K562 (cell line): ENCODE measurements around the gene POR. TPM values are rescaled to one million over a fixed set of nuclear protein-coding genes. Genes with fewer than 3 reads are reported as not detected.

ENCODE experiments used
- ARID3A ChIP-seq: IDR thresholded peaks from 2 replicates; pipeline ENCODE4 v1.6.1; 2012; ENCODE audit warnings: low read depth, low read length, improper control_type of control experiment, borderline replicate concordance
- ATF1 ChIP-seq, 2 experiments: fragments of 450-650 bp in 1 of 2; IDR thresholded peaks; 2 replicates each; pipeline ENCODE4 v1.6.1; 2016; ENCODE audit warnings: missing compliant biosample characterization in 1 of 2, missing genetic modification characterization in 1 of 2
- BACH1 ChIP-seq: fragments of 200-800 bp; sonication (Bioruptor generic); IDR thresholded peaks from 2 replicates; pipeline ENCODE4 v1.6.1; 2016; ENCODE audit warnings: missing genetic modification characterization, missing compliant biosample characterization
- BRCA1 ChIP-seq, 2 experiments: fragments of 450-650 bp in 1 of 2; sonication (generic) in 1 of 2; formaldehyde crosslinking in 1 of 2; IDR thresholded peaks; 2 replicates each; pipeline versions ENCODE4 v1.5.0 to v1.6.1; 2017 to 2020; ENCODE audit warnings: mild to moderate bottlenecking in 1 of 2, missing genetic modification reagents in 1 of 2
- CREB1 ChIP-seq, 2 experiments: sonication (generic) in 1 of 2; formaldehyde crosslinking in 1 of 2; IDR thresholded peaks; 2 replicates each; pipeline versions ENCODE4 v1.6.1 to v1.8.0; 2012 to 2022; ENCODE audit warnings: inconsistent platforms in 1 of 2, mild to moderate bottlenecking in 1 of 2, missing genetic modification reagents in 1 of 2, moderate library complexity in 1 of 2
- DPF2 ChIP-seq: fragments of 450-650 bp; IDR thresholded peaks from 2 replicates; pipeline ENCODE4 v1.6.1; 2016
- EP300 ChIP-seq: IDR thresholded peaks from 2 replicates; pipeline ENCODE4 v1.6.1; 2012; ENCODE audit warnings: low read length, improper control_type of control experiment
- FOXJ2 ChIP-seq: fragments of 200-800 bp; sonication (Bioruptor generic); IDR thresholded peaks from 2 replicates; pipeline ENCODE4 v1.6.1; 2016; ENCODE audit warnings: missing genetic modification characterization, missing compliant biosample characterization
- ILK ChIP-seq: fragments of 450-650 bp; IDR thresholded peaks from 2 replicates; pipeline ENCODE4 v1.6.1; 2016; ENCODE audit warnings: missing genetic modification characterization, low read depth, mild to moderate bottlenecking, missing compliant biosample characterization, moderate library complexity, borderline replicate concordance
- JUND ChIP-seq, 2 experiments: IDR thresholded peaks; 2 replicates in 1 of 2; 3 replicates in 1 of 2; pipeline ENCODE4 v1.6.1; 2011; ENCODE audit warnings: borderline replicate concordance in 2 of 2, low read depth in 2 of 2, low read length in 2 of 2, improper control_type of control experiment in 1 of 2, missing biosample characterization in 1 of 2, missing genetic modification characterization in 1 of 2, missing genetic modification reagents in 1 of 2
- MAZ ChIP-seq, 2 experiments: fragments of 450-650 bp in 1 of 2; sonication (generic) in 1 of 2; formaldehyde crosslinking; IDR thresholded peaks in 1 of 2; conservative IDR thresholded peaks in 1 of 2; 2 replicates each; pipeline versions ENCODE4 v1.4.0 to v1.5.0; 2020; ENCODE audit warnings: mild to moderate bottlenecking in 1 of 2, missing genetic modification reagents in 1 of 2
- MCM7 ChIP-seq, 2 experiments: fragments of 450-650 bp; IDR thresholded peaks; 2 replicates each; pipeline ENCODE4 v1.6.1; 2016 to 2018
- MLLT1 ChIP-seq, 2 experiments: fragments of 450-650 bp; IDR thresholded peaks; 2 replicates each; pipeline ENCODE4 v1.6.1; 2016
- NCOA6 ChIP-seq: fragments of 450-650 bp; IDR thresholded peaks from 2 replicates; pipeline ENCODE4 v1.6.1; 2017; ENCODE audit warnings: mild to moderate bottlenecking
- PRDM10 ChIP-seq: fragments of 450-650 bp; IDR thresholded peaks from 2 replicates; pipeline ENCODE4 v1.6.1; 2018; ENCODE audit not compliant: partially characterized antibody
- STAT5A ChIP-seq: IDR thresholded peaks from 2 replicates; pipeline ENCODE4 v1.6.1; 2012; ENCODE audit warnings: low read length, inconsistent platforms, borderline replicate concordance
- TCF7 ChIP-seq: sonication (generic); IDR thresholded peaks from 2 replicates; pipeline ENCODE4 v1.6.1; 2016; ENCODE audit warnings: antibody characterized with exemption, borderline replicate concordance
- ZFPM2 ChIP-seq: fragments of 250-450 bp; sonication (Bioruptor Pico); IDR thresholded peaks from 2 replicates; pipeline ENCODE4 v1.5.1; 2022; ENCODE audit warnings: mild to moderate bottlenecking
- ZNF184 ChIP-seq: sonication (generic); formaldehyde crosslinking; IDR thresholded peaks from 2 replicates; pipeline ENCODE4 v1.5.0; 2020; ENCODE audit warnings: missing genetic modification reagents
- ZNF77 ChIP-seq: fragments of 250-450 bp; sonication (Bioruptor Pico); IDR thresholded peaks from 2 replicates; pipeline ENCODE4 v1.5.0; 2020
- polyA plus RNA-seq, 8 experiments: library from polyadenylated mRNA; depleted of rRNA in 4 of 8; stranded (reverse) in 5 of 8; unstranded in 3 of 8; fragments of >200 nt; fragmentation: Nextera tagmentation in 2 of 8; fragmentation: Illumina TruSeq in 1 of 8; extraction: Ambion mirVana in 2 of 8; extraction: Trizol in 1 of 8; gene quantifications; 2 replicates each; pipeline versions ENCODE4 v1.2.1 to v1.2.3, GENCODE V29; 2011 to 2014; ENCODE audit warnings: inconsistent platforms in 1 of 8, missing spikeins in 1 of 8
- total RNA-seq, 7 experiments: library from RNA; depleted of rRNA in 6 of 7; stranded (reverse); fragments of >200 nt in 6 of 7; fragmentation: Illumina TruSeq in 2 of 7; extraction: Trizol in 2 of 7; gene quantifications; 2 replicates each; pipeline versions ENCODE4 v1.2.1 to v1.2.3, GENCODE V29; 2011 to 2021; ENCODE audit warnings: low replicate concordance in 1 of 7
- TF ChIP-seq, protein P1 (sequence below): fragments of 250-450 bp; sonication (Bioruptor Pico); IDR thresholded peaks from 2 replicates; pipeline ENCODE4 v1.4.0; 2020

Gene POR
- total and polyA plus RNA-seq, 9 of the 15 experiments (the other 6 are each of a cell fraction or from before 2014, with no cell fraction given) = 4.7 to 142 (median 40.8) TPM

- TF ChIP-seq ILK (tag) = no peak
- TF ChIP-seq TCF7 = no peak
- no peak for TF ChIP-seq MLLT1 (IDR thresholded peaks at IDR 0.05)
- TF ChIP-seq ZFPM2 = 0 out of 2 replicates have a peak, but pooled peaks have one; percentile 29
- no peak for TF ChIP-seq ZNF77
- TF ChIP-seq ARID3A = peak; percentile 84
- TF ChIP-seq MAZ (CRISPR knock-in tag; conservative IDR thresholded peaks at IDR 0.05 in 1 of 2, IDR thresholded peaks at IDR 0.05 in 1 of 2) = 0 out of 4 replicates have a peak, but pooled peaks of 1 of the 2 experiments have one; percentile 21
- peak; percentile 60; the same call in 1 of the 2 replicates for TF ChIP-seq CREB1 (IDR thresholded peaks at IDR 0.05)
- TF ChIP-seq CREB1 (CRISPR knock-in tag; IDR thresholded peaks at IDR 0.05) = peak; percentile 69
- TF ChIP-seq MCM7 (IDR thresholded peaks at IDR 0.05) = no peak
- TF ChIP-seq ATF1 (CRISPR knock-in tag; IDR thresholded peaks at IDR 0.05) = no peak
- TF ChIP-seq ATF1 (tag; IDR thresholded peaks at IDR 0.05) = peak; percentile 88
- no peak for TF ChIP-seq BRCA1 (IDR thresholded peaks at IDR 0.05)
- no peak for TF ChIP-seq BRCA1 (CRISPR knock-in tag; IDR thresholded peaks at IDR 0.05)
- peak; percentile 53; the same call in 1 of the 2 replicates for TF ChIP-seq BACH1 (tag)
- peak; percentile 73 for TF ChIP-seq DPF2
- no peak for TF ChIP-seq NCOA6
- TF ChIP-seq, protein P1, sequence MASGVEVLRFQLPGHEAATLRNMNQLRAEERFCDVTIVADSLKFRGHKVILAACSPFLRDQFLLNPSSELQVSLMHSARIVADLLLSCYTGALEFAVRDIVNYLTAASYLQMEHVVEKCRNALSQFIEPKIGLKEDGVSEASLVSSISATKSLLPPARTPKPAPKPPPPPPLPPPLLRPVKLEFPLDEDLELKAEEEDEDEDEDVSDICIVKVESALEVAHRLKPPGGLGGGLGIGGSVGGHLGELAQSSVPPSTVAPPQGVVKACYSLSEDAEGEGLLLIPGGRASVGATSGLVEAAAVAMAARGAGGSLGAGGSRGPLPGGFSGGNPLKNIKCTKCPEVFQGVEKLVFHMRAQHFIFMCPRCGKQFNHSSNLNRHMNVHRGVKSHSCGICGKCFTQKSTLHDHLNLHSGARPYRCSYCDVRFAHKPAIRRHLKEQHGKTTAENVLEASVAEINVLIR = peak; percentile 61; the same call in 1 of the 2 replicates
- peak; percentile 84 for TF ChIP-seq FOXJ2 (tag)
- peak; percentile 11 for TF ChIP-seq PRDM10
- TF ChIP-seq ZNF184 (CRISPR knock-in tag) = no peak
- no peak for TF ChIP-seq STAT5A
- TF ChIP-seq JUND (IDR thresholded peaks at IDR 0.05; ENCODE audit: borderline replicate concordance, low read depth, low read length) = peak; percentile 87
- TF ChIP-seq JUND (tag; IDR thresholded peaks at IDR 0.05; ENCODE audit: borderline replicate concordance, low read depth, low read length) = peak; percentile 89
- TF ChIP-seq EP300 = peak; percentile 74
Measured at GRCh38 chr7:75879771-75880184, 35.2 kb upstream of the POR start (continued).
